Kidney glomerular epithelial cell (primary cell): ENCODE measurements around the gene DNAJB14.

Experiments used
- DNase-seq: peaks from one replicate; lab custom pipeline; 2025; lab: John Stamatoyannopoulos, UW

The DNAJB14 gene

GRCh38 chr4:99945718-99946355 is 581 bp downstream of the DNAJB14 start:
- peak; percentile 18 for DNase-seq

- no peak for DNase-seq
Measured at GRCh38 chr4:99943904-99944437, 2.4 kb downstream of the DNAJB14 start.

DNA sequence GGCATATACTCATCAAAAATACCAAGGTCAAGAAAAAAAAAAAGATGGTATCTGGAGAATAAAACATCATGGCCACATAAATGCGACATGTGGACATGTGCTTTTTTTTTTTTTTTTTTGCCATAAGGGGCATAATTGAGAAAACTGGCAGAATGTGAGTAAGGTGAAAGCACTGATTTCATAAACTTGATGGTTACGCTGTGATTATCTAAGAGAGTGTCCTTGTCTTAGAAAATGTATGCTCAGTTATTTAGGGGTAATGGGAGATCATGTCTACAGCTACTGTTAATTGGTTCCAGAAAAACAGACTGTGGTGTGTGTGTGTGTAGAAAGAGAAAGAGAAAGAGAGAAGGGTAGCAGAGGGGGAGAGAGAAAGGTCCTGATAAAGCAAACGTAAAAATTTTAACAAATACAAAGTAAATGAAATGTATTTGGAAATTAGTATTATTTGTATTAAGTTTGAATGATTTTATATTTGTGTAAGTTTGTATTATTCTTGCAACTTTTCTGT is 8.1 kb downstream of the DNAJB14 start:
- no peak for DNase-seq

DNA sequence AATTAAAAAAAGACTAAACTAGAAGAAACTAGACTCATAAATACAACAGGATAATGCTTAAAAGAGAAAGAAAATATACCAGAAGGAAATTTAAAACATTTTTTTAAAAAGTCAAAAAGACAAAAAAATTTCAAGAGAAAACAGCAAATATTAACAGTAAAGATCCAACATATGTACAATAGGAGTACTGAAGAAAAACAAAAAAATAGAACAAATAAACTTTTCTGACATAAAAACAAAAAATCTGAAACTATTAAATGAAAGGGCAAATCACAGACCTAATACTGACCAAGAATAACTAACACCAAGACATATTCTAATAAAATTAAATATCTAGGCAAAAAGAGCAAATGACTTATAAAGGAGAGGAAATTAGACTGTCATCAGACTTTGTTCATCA is 11.5 kb downstream of the DNAJB14 start:
- no peak for DNase-seq

GRCh38 chr4:99927566-99927965 is 18.9 kb downstream of the DNAJB14 start:
- DNase-seq = no peak

DNA sequence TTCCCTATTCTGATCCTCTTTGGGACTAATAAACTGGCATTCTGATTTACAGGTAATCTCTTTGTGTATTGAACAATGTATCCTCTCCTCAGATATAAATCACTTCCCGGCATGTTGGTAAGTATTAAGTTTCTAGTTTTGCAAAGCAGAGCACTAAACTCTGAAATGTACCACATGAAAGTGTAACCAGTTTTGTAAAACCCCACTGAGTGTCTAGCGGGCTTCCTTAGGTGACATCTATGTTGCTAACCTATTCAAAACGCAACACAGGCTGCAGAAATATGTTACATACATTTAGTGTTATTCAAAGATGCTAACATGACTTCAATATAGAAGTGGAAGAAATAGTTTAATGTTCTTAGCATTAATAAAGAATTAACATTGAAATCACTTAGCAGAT is 25.2 kb downstream of the DNAJB14 start:
- DNase-seq = no peak

- DNase-seq = no peak
Measured at GRCh38 chr4:99918656-99919055, 27.8 kb downstream of the DNAJB14 start.

DNA sequence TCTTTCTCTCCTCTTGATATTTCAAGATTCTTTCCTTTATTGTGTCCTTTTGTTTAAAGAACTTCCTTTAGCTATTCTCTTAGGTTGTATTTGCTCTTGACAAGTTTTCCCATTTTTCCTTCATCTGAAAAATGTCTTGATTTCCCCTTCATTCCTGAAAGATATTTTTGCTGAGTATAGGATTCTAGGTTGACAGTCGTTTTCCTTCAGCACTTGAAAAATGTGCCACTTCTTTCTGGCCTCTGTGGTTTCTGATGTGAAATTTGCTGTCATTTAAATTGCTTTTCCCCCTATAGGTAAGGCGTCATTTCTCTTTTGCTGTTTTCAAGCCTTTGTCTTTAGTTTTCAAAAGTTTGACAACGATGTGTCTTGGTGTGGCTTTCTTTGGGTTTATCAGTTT is 28.8 kb downstream of the DNAJB14 start:
- DNase-seq = no peak

GRCh38 chr4:99915449-99915848 is 31.0 kb downstream of the DNAJB14 start:
- no peak for DNase-seq

- DNase-seq = no peak
Measured at GRCh38 chr4:99894998-99895397, 51.4 kb downstream of the DNAJB14 start.

- peak; percentile 82 for DNase-seq
Measured at GRCh38 chr4:99894161-99894997, 52.0 kb downstream of the DNAJB14 start, which contains the start of gene LAMTOR3. TSS of gene LAMTOR3 (minus strand) at chr4:99894427. CDS start at chr4:99893963, 464 bp downstream.

DNA sequence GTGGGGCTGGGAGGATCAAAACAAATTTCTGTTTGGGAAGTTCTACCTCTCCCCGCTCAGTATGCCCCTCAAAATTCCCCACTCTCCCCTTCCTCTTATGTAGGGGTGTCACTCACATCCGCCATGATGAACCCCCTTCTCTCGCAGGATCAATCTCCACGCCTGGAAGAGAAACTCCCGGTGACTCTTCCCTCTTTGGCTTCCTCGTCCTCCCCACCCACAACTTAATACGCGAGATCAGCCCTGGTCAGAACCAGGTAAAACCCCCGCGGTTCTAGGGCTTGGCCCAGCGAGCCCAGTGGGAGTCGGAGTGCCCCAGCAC is 52.6 kb downstream of the DNAJB14 start:
- DNase-seq = no peak

GRCh38 chr4:99893029-99893428 is 53.4 kb downstream of the DNAJB14 start:
- DNase-seq = no peak

GRCh38 chr4:99891351-99891750 is 55.1 kb downstream of the DNAJB14 start:
- DNase-seq = no peak

DNA sequence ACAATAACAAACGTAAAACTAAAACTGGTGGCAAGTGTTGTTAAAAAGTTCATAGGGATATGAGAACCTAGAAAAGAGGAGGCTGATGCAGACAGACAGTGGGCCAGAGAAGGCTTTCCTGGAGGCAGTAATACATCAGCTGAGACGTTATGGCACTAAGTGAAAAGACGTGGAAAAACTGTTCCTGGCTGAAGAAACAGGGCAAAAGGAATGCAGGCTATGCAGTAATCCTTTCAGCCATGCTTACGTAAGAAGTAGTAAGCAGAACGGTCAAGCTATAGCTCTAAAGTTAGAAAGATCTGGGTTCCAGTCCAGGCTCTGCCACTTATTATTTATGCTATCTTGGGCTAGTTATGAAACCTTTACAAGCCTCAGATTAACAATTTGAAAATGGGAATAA is 58.6 kb downstream of the DNAJB14 start:
- DNase-seq = no peak

DNA sequence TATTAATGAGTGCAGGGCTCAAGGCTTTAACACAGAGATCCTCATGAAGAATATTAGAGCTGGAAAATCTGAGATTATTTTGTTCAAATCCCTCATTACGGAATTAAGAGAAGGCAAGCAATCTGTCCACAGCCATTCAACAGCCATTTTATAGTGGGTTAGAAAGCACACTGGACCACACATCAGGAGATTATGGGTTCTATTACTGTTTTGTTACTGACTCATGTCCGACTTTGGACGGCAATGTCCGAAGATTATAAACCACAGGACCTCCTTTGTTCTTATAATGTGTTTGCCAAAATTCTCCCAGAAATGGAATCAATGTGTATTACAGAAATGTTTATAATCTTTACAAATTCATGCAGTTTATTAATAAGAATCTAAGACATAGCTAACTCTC is 60.3 kb downstream of the DNAJB14 start:
- no peak for DNase-seq

- DNase-seq = no peak
Measured at GRCh38 chr4:99885687-99886086, 60.7 kb downstream of the DNAJB14 start.

DNA sequence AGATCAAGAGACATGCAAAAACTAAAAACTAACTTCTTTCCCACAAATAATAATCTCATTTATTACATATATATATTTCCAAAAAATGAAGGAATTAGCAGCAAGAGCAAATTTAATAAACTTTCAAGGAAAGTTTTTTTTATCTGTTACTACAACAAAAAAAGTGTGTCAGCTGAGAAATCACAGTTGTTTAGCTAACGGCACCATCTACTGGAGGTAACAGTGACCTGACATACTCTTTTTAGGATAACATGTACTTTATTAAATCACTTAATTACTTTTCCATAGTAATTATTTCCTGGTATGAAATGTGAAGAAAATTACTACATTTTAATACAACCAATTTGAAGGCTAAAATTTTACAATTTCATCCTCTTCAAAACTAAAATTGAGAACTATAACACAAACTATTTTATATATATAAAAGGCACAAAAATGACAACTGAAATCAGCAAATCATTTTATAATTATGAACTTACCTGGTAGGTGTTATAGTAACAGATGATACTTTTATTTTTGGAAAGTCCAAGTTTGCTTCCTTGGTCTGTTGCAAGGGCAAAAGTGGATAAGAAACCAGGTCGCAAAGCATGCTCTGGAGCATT is 61.3 kb downstream of the DNAJB14 start:
- DNase-seq = peak; percentile 37

DNA sequence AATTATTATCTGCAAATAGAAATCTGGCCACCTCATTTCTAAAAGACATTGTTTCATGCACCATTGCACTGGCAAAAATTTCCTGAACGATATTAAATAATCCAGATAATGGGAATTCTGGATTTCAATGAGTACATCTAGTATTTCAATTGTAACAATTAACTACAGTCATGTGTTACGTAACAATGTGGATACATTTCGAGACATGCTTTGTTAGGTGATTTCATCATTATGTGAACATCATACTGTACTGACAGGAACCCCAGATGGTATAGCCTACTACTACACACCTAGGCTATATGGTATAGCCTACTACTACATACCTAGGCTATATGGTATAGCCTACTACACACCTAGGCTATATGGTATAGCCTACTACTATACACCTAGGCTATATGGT is 67.0 kb downstream of the DNAJB14 start:
- no peak for DNase-seq

DNA sequence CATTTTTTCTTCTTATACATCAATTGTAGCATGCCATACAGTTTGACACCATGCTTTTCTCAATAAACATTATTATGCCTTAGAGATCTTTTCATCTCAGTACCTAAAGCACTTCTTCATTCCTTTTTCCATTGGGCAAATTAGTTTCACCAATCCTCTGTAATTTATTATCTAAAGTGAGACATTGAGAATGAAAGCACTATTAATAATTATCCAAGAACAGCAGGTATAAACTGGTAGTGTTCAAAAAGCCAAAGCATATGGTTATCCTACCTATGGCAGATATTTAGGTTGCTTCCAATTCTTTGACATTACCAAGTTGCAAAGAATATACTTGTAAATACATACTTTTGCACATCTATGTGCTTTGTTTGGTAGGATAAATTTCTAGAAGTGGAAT is 67.8 kb downstream of the DNAJB14 start:
- DNase-seq = no peak

- DNase-seq = no peak
Measured at GRCh38 chr4:99876946-99877345, 69.5 kb downstream of the DNAJB14 start.

DNA sequence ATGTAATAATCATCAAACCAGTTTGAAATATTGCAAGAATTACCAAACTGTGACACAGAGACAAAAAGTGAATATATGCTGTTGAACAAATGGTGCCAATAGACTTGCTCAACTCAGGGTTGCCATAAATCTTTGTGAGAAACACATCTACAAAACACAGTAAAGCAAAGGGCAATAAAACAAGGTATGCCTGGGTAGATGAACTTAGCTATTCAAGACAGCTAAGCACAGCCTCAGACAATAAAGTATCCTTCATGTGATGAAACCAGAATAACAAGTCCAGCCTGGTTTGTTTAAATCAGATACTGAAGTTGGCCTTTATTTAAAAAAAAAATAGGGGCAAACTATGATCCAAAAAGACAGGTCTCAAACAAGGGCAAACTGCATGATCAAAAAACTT is 71.3 kb downstream of the DNAJB14 start:
- no peak for DNase-seq

- DNase-seq = no peak
Measured at GRCh38 chr4:99872570-99872969, 73.8 kb downstream of the DNAJB14 start.
